Measurements from ENCODE around the gene ATP8B1.

DNA sequence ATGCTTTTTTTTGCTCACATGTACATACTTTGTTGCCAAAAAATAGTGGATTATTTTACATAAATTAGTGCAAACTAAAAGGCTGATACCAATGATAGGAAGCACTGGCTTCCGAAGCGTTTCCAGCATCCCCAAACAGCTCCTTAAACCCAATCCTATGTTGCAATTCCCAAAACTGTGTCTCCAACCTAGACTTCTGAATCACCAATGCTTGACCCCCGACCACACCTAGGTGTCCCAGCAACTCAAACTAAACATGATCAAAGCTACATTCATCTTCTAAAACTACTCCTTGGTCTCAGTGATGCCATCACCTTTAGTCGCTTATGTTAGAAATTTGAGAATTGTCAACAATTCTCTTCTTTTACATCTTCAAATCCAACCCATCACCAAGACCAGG lies 13.4 kb downstream of the ATP8B1 start:
- no peak for TF ChIP-seq CTCF (IDR thresholded peaks at IDR 0.05)
- TF ChIP-seq POLR2A (IDR thresholded peaks at IDR 0.05), result no peak

All from prostate gland (tissue), 2 donors.